Cardiac septum (tissue), 1 donor: Measurements from ENCODE around the gene OGDH. TPM values are rescaled to one million over a fixed set of nuclear protein-coding genes. Genes with fewer than 3 reads are reported as not detected.
A peak's percentile ranks its signal among the peaks of the same experiment; 100 is the strongest.
"Not testable (repeated sequence)": the region's sequence is repeated elsewhere in the genome, so short reads cannot be mapped to it uniquely, and the experiment has no call there.

ENCODE experiments used
- DNase-seq: peaks from one replicate; pipeline ENCODE4 v3.0.0-alpha.2; 2020; ENCODE audit warnings: low spot score
- intact Hi-C: fragments of 100-400 bp; cut with DNase I; formaldehyde crosslinking; loops from one replicate; pipeline ENCODE4 v1.14.0; 2022
- total RNA-seq: library from RNA; stranded (reverse); fragmentation: NEBNext Ultra II Directional; extraction: Animal tissue kit (Norgen Biotek cat#: 25700); gene quantifications from one replicate; pipeline ENCODE4 v1.2.1, GENCODE V29; 2021
- donor health status: DM: no; HTN: no; CAD: no.

OGDH gene
- total RNA-seq, 1 donor from 2014 or later = 406 TPM

DNA sequence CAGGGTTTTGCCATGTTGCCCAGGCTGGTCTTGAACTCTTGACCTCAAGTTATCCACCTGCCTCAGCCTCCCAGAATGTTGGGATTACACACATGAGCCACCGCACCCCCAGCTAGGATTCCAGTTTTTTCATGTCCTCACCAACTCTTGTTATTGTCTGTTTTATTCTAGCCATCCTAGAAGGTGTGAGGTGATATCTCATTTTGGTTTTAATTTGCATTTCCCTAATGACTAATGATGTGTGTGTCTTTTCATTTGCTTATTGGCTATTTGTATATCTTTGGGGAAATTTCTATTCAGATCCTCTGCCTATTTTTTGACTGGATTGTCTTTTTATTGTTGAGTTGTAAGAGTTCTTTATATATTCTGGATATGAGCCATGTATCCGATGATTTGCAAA is 83.0 kb downstream of the OGDH start:
- DNase-seq = no peak
- intact Hi-C loops = no loop called here

DNA sequence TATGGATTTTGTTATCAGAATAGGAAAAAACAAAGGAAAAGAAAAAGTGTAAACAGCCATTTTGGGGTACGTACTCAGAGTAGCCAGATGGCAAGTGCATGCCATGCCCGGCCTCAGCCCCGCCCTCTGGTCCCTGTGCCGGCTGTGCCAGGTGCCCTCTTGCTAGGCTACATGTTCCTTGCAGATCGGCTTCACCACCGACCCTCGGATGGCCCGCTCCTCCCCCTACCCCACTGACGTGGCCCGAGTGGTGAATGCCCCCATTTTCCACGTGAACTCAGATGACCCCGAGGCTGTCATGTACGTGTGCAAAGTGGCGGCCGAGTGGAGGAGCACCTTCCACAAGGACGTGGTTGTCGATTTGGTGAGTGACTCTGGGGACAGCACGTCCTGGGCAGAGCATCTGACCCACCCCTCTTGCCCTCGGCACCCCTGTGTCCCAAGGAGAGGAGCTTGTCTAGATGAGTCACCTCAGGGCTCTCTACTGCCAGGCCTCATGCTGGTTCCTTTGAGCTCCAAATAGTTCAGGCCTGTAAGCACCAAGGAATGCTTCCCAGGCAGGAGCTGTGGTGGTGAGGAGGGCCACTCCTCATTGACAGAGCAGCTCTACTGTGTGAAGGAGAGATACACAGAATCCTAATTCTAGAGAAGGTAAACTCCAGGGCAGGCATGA is 87.3 kb downstream of the OGDH start:
- intact Hi-C loops = no loop called here
- peak; percentile 83 for DNase-seq

DNA sequence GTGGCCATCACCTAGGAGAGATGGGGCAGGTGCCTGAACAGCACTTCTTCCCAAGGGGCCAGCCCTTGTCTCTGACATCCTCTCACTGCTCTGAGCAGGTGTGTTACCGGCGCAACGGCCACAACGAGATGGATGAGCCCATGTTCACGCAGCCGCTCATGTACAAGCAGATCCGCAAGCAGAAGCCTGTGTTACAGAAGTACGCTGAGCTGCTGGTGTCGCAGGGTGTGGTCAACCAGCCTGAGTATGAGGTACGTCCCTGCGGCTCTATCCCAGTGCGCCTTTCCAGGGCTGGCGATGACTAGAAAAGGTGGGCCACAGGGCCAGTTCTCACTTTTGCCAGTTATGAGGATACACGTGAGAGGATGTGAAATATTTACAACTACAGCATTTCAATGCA is 87.9 kb downstream of the OGDH start:
- intact Hi-C loops = no loop called here
- DNase-seq = no peak

DNA sequence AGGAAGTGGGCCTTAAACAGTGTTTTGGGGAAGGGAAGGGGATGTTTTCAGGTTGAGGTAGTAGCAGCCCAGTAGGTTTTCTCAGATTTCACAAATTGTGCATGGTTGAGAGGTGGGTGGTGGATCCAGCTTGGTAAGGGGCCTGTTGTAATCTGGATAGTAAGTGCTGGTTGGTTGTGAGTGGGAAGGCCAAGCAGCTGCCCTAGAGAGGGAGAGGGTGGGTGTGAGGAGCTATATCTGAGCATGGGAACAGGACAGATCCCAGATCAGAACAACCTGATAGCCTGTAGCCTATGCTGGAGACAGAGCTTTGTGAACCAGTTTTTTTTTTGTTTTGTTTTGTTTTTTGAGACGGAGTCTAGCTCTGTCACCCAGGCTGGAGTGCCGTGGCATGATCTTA is 88.3 kb downstream of the OGDH start:
- intact Hi-C loops = no loop called here
- no peak for DNase-seq

DNA sequence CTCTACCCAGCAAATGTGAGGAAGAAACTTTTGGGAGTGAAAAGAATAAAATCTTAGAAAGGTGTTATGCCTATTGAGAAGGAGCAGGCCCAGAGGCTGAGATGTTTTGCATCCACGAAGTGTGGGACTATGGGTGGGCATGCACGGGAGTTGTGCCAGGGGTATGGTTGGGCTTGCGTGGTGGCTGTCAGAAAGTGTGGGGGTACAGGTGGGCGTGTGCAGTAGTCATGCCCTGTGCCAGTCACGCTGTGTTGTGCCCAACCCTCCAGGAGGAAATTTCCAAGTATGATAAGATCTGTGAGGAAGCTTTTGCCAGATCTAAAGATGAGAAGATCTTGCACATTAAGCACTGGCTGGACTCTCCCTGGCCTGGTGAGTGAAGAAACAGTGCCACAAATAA is 89.3 kb downstream of the OGDH start:
- intact Hi-C loops = no loop called here
- no peak for DNase-seq

DNA sequence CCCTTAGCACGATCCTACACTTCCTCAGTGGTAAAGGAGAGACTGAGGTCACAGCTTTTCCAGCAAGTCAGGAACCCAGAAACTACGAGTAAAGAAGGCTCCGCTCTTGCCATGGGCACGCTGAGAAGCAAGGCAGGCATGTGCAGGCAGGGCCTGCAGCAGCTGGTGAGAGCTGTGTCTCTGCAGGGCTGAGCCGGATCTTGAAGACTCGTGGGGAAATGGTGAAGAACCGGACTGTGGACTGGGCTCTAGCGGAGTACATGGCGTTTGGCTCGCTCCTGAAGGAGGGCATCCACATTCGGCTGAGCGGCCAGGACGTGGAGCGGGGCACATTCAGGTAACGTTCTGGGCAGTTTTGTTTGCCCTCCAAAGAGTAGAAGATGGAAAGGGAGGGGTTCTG is 90.3 kb downstream of the OGDH start:
- intact Hi-C loops = no loop called here
- no peak for DNase-seq

DNA sequence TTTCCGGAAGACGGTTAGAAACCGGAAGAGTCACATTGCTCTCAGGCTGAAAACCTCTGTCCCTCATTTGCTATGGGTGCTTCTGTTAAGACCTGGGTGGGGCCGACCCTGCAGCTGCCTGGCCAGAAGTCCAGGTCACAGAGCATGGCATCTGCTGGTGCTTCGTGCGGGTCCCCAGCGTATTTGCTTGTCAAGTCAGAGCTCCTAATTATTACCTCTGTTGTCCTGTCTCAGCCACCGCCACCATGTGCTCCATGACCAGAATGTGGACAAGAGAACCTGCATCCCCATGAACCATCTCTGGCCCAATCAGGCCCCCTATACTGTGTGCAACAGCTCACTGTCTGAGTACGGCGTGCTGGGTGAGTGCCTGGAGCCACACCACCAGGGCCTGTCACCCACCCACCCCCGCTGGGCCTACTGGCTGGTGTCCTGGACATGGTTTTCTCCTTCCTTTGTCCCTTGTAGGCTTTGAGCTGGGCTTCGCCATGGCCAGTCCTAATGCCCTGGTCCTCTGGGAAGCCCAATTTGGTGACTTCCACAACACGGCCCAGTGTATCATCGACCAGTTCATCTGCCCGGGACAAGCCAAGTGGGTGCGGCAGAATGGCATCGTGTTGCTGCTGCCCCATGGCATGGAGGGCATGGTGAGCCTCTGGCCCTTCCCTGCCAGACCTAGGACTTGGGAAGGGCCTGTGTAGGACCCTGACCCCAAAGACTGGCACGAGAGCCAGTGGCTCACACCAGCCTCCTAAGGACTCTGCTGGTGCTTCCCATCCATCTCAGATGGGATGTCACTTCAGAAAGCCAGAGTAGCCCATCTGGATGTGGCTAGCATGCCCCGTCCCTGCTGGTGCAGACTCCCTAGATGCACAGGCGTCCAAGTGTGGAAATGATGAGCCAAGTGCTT is 91.0 kb downstream of the OGDH start:
- intact Hi-C loops = no loop called here
- DNase-seq = peak; percentile 70

DNA sequence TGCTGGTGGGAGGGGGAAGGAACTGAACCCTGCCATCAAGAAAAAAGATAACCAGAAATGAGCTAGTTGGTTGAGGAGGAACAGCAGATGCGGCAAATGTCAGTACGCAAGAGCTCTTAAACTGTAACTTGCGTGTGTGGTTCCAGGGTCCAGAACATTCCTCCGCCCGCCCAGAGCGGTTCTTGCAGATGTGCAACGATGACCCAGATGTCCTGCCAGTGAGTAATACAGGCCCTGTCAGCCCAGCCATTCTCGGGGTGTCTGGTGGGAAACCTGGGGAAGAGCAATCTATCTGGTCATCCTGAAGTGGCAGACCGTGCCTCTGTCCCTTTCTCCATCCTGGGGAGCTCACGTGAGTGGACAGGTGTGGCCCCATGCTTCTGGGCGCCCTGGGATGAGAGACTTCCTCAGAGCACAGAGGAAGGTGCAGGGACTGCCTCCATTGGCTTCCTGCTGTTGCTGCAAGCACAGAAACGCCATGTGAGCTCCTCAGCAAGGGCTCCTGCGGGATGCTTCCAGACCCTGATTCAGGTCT is 91.7 kb downstream of the OGDH start:
- DNase-seq = peak; percentile 55
- intact Hi-C loops = no loop called here

DNA sequence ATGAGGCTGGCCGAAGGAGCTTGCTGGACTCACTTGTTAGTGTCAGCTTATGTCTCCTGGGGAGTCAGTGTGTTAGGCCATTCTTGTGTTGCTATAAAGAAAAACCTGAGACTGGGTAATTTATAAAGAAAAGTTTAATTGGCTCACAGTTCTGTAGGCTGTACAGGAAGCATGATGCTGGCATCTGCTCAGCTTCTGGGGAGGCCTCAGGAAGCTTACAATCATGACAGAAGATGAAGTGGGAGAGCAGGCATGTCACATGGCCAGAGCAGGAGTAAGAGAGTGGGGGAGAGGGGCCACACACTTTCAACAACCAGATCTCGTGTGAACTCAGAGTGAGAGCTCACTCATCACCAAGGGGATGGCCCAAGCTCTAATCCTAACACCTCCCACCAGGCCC is 93.2 kb downstream of the OGDH start:
- intact Hi-C loops = not testable (repeated sequence)

DNA sequence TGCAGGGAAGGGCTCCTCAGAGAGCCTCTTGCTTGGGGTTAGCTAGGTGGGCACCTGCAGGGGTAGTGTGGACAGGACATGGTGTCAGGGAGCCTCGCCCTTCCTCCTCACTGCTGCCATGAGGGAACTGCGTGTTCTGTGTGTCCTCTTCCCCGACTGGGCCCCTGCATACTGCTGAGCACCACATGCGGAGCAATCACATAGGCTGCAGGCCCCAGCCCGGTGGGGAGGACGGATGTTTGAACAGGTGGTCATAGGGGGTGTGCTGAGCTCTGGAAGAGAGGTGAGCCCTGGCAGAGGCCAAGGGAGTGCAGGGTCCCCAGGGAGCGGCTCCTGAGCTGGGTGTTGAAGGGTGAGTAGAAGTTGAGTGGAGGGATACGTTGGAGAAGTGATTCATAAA is 93.9 kb downstream of the OGDH start:
- intact Hi-C loops = no loop called here

More for the DNA sequence above, 93.2 kb downstream of the OGDH start:
- not testable (repeated sequence) for DNase-seq

DNA sequence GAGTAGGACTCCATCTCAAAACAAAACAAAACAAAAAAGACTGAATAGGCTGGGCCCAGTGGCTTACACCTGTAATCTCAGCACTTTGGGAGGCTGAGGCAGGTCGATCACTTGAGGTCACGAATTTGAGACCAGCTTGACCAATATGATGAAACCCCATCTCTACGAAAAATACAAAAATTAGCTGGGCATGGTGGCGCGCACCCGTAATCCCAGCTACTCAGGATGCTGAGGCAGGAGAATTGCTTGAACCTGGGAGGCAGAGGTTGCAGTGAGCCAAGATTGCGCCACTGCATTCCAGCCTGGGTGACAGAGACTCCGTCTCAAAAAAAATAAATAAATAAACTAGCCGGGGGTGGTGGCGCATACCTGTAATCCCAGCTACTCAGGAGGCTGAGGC is 97.0 kb downstream of the OGDH start:
- intact Hi-C loops = not testable (repeated sequence)
- DNase-seq = peak; percentile 27

More for the DNA sequence above, 93.9 kb downstream of the OGDH start:
- DNase-seq = peak; percentile 62

DNA sequence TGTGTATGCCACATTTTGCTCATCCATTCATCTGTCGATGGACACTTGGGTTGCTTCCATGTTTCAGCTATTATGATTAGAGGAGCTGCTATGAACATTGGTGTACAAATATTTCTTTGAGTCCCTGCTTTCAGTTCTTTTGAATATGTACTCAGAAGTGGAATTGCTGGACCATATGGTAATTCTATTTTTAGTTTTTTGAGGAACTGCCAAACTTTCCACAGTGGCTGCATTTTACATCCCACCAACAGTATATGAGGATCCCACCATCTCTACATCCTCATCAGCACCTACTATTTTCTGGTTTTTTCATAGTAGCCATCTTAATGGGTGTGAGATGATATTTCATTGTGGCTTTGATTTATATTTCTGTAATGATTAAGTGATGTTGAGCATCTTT is 97.5 kb downstream of the OGDH start:
- intact Hi-C loops = no loop called here
- DNase-seq = no peak

DNA sequence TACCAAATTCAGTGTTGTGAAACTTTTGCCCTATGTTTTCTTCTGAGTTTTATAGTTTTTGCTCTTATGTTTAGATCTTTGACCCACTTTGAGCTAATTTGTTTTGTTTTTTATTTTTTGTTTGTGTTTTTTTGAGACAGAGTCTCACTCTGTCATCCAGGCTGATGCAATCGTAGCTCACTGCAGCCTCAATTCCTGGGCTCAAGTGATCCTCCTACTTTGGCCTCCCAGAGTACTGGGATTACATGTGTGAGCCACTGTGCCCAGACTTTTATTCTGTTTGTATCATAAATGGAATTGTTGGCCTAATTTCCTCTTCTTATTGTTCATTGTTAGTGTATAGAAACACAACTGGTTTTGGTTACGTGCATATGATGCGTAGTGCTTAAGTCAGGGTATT is 99.0 kb downstream of the OGDH start:
- no peak for DNase-seq
- intact Hi-C loops = no loop called here

DNA sequence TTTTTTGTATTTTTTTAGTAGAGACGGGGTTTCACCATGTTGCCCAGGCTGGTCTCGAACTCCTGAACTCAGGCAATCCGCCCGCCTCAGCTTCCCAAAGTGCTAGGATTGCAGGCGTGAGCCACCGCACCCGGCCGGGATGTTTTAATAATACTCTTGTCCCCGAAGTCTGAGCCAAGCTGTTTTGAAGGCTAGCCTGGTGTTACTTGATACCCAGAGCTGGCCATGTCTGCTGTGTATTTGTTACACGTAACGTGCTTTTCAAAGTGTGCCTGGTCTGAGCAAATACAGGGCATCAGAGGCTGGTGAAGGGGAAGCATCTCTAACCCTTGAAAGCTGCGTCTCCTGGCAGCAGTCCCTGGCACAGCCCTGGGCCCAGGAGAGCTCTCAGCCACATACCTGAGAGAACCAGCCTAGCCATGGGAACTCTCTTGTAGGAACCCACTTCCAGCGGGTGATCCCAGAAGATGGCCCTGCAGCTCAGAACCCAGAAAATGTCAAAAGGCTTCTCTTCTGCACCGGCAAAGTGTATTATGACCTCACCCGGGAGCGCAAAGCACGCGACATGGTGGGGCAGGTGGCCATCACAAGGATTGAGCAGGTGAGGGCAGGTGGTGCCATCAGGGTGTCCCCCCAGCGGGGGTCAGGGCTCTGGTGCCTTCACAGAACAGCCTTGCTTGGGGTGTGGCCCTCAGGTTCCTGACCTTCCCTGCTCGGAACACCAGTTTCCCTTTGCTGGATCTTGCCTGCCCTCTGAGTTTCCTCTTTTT is 100.5 kb downstream of the OGDH start:
- DNase-seq = peak; percentile 43
- intact Hi-C loops = no loop called here

DNA sequence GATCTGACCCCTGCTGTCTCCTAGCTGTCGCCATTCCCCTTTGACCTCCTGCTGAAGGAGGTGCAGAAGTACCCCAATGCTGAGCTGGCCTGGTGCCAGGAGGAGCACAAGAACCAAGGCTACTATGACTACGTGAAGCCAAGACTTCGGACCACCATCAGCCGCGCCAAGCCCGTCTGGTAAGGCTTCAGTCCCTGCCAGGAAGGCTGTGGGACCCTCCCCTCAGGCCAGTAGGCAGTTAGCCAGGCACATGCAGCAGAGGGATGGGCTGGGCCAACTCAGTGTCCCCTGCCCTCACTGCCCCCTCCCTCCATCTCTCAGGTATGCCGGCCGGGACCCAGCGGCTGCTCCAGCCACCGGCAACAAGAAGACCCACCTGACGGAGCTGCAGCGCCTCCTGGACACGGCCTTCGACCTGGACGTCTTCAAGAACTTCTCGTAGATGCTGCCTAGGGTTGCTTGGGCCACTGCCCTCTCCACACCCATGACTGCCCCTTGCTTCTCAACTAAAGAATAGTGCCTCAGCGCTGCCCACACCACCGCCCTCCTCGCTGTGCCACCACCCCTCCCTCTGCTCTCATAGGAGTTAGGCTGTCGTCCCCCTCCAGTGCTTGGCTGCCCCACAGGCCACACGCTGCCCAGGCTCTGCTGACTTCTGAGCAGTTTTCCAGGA is 101.3 kb downstream of the OGDH start:
- peak; percentile 72 for DNase-seq
- intact Hi-C loops = no loop called here

DNA sequence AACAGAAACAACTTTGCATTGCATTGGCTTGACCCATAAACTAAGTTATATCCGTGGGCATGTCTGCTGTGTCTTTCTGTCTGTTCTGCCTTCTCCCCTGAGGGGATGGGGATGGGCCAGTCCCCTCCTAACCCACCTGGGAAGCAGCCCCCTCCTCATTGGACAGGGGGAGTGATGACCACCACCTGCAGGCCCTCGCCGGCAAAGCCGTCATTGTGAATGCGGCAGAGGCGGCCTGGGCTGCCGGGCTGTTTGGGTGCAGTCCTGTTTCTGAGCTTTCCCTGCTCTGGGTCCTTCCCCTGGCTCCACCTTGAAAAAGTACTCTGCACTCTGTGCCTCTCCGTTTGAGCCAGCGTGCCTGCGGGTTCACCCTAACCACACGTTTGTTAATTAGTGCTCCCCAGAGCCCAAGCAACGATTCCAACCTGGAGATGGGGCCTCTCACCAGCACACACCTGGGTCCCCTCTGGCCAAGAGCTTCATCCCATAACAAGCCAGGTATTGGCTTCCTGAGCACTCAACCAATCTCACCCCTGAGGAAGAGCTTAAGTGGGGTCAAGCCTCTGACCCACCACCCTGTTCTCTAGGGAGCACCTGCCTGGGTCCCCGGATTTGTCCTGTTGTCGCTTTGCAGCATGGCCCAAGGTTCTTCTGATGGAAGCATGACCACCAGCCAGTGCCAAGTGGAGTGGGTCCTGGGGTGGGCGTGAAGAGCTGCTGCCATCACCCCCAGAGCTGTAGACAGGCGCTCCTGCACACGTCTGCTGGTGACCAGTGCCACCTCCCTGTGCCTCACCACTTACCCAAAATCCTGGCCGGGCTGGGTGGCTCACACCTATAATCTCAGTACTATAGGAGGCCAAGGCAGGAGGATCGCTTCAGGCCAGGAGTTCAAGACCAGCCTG is 102.8 kb downstream of the OGDH start:
- intact Hi-C loops = no loop called here
- peak; percentile 74 for DNase-seq

DNA sequence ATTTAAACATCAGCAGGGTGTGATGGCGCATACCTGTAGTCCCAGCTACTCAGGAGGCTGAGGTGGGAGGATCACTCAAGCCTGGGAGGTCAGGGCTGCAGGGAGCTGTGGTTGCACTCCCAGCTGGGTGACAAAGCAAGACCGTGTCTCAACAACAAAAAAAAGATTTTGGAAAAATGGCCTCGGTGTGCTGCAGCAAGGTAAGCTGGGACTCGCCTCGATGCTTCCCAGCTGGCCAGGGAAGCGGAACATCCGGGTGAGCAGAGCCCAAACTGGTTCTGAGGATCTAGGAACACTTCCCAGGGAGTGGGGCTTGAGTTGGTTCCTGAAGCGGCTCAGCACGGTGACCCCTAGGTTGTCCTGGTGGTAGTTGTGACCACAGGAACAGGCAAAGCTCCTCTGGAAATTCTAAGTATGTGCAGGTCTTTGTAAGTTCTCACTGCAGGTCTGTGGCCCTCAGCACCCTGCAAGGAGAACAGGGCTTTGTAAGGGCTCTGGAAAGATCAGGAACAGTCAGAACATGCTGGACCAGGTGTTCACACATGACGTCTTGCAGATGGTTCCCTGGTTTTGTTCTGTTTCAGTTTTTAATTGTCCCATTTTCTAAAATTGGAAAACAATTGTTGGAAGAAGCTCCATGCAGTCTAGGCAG is 103.6 kb downstream of the OGDH start:
- DNase-seq = peak; percentile 15
- intact Hi-C loops = no loop called here

DNA sequence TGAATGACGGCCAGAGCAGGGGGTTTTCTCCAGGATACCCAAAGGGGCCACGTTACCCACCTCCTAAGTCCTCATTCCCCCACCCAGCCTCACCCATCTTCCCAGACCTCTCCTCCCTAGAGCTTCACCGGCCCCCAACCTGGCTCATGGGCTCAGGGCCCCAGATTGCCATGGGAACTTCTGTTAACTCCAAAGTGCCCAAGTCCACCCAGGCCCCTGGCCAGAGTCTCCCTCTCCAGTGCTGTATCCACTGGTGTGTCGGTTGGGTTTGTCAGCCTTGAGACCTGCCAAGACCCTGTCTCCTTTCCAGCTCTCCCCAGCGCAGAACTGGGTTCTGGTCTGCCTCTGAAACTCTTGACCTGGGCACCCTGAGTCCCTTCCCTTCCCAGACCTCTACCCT is 105.1 kb downstream of the OGDH start:
- DNase-seq = peak; percentile 53
- intact Hi-C loops = no loop called here
